DND-41 (cell line): Measurements from ENCODE around the gene RTN4IP1.
"Not testable (repeated sequence)": the region's sequence is repeated elsewhere in the genome, so short reads cannot be mapped to it uniquely, and the experiment has no call there.

Source experiments
- ATAC-seq: fragments of 200-7000 bp; cut with Tn5 transposase; 3 replicates; pipeline ENCODE4 v1.9.1; 2021; ENCODE audit warnings: low read depth; ENCODE audit not compliant: insufficient read depth
- DNase-seq: peaks from one replicate; pipeline ENCODE4 v3.0.0-alpha.2; 2020
- H2AFZ ChIP-seq: 2 replicates; pipeline ENCODE4 v1.6.0; 2012; ENCODE audit warnings: low read depth, low read length
- H3K27ac ChIP-seq: 2 replicates; pipeline ENCODE4 v1.5.1; 2012; ENCODE audit warnings: low read length, inconsistent platforms
- H3K27me3 ChIP-seq: fragments of 200-600 bp; sonication (generic); 2 replicates; pipeline ENCODE4 v1.6.0; 2012; ENCODE audit warnings: low read length, mild to moderate bottlenecking, inconsistent platforms; ENCODE audit not compliant: insufficient read depth, poor library complexity
- H3K36me3 ChIP-seq: 2 replicates; pipeline ENCODE4 v1.5.1; 2012; ENCODE audit warnings: low read length, inconsistent platforms; ENCODE audit not compliant: insufficient read depth
- H3K4me1 ChIP-seq: 2 replicates; pipeline ENCODE4 v1.5.1; 2012; ENCODE audit warnings: mild to moderate bottlenecking, low read length; ENCODE audit not compliant: insufficient read depth
- H3K4me2 ChIP-seq: 2 replicates; pipeline ENCODE4 v1.6.0; 2012; ENCODE audit warnings: mild to moderate bottlenecking, moderate library complexity, low read length, inconsistent platforms; ENCODE audit not compliant: insufficient read depth
- H3K4me3 ChIP-seq, 2 experiments: fragments of 200-600 bp in 1 of 2; shearing (Covaris generic) in 1 of 2; 2 replicates each; pipeline ENCODE4 v1.5.1; 2012 to 2016; ENCODE audit warnings: inconsistent platforms in 2 of 2, low read length in 2 of 2, mild to moderate bottlenecking in 2 of 2, low read depth in 1 of 2, moderate library complexity in 1 of 2
- H3K79me2 ChIP-seq: 2 replicates; pipeline ENCODE4 v1.6.0; 2012; ENCODE audit warnings: low read length, inconsistent platforms; ENCODE audit not compliant: insufficient read depth
- H3K9ac ChIP-seq: 2 replicates; pipeline ENCODE4 v1.6.0; 2012; ENCODE audit warnings: low read depth, mild to moderate bottlenecking, inconsistent platforms, low read length, moderate library complexity
- H3K9me3 ChIP-seq: 2 replicates; pipeline ENCODE4 v1.5.1; 2012; ENCODE audit warnings: low read length, moderate library complexity, mild to moderate bottlenecking, inconsistent platforms; ENCODE audit not compliant: insufficient read depth, severe bottlenecking
- H4K20me1 ChIP-seq: 2 replicates; pipeline ENCODE4 v1.6.0; 2012; ENCODE audit warnings: low read length; ENCODE audit not compliant: insufficient read depth
- EZH2 ChIP-seq: IDR thresholded peaks from 3 replicates; pipeline ENCODE4 v1.6.1; 2012; ENCODE audit warnings: borderline replicate concordance, low read depth, mild to moderate bottlenecking, moderate library complexity, low read length, inconsistent platforms; ENCODE audit not compliant: severe bottlenecking
- TF ChIP-seq, protein P1 (sequence below): IDR thresholded peaks from 2 replicates; pipeline ENCODE4 v1.5.1; 2012; ENCODE audit warnings: borderline replicate concordance, low read length, moderate library complexity, mild to moderate bottlenecking; ENCODE audit not compliant: poor library complexity, severe bottlenecking; ENCODE audit errors: extremely low read depth

Gene RTN4IP1

DNA sequence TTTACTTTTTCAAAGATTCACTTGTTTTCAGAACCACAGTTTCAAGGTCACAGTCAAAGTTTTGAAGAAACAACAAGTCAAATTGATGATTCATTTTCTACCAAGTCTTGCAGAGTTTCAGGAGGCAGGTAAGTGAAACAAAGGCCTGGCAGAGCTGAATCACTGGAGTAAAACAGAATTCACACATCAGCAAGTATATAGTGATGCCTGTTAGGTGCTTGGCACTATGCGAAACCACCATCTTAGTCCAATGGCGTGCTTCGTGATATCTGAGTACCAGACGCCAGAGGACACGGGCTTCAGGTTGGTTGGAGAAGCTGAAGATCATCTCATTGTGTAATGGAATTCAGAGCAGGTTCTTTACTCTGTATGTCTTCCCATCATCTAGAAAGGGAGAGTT lies 75.9 kb downstream of the RTN4IP1 start:
- no peaks in the 10 kb centered on the region for H3K9me3 ChIP-seq
- H3K27me3 ChIP-seq, result no peaks in the 10 kb centered on the region
- TF ChIP-seq, protein P1, sequence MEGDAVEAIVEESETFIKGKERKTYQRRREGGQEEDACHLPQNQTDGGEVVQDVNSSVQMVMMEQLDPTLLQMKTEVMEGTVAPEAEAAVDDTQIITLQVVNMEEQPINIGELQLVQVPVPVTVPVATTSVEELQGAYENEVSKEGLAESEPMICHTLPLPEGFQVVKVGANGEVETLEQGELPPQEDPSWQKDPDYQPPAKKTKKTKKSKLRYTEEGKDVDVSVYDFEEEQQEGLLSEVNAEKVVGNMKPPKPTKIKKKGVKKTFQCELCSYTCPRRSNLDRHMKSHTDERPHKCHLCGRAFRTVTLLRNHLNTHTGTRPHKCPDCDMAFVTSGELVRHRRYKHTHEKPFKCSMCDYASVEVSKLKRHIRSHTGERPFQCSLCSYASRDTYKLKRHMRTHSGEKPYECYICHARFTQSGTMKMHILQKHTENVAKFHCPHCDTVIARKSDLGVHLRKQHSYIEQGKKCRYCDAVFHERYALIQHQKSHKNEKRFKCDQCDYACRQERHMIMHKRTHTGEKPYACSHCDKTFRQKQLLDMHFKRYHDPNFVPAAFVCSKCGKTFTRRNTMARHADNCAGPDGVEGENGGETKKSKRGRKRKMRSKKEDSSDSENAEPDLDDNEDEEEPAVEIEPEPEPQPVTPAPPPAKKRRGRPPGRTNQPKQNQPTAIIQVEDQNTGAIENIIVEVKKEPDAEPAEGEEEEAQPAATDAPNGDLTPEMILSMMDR, result no peak
- no peak for TF ChIP-seq EZH2
- H3K79me2 ChIP-seq, result no peaks in the 10 kb centered on the region
- H3K4me3 ChIP-seq, result no peak overlapping the region
- ATAC-seq, result no peak
- peaks cover 48% of the 10 kb centered on the region for H3K36me3 ChIP-seq
- H3K9ac ChIP-seq, result no peak overlapping the region
- no peaks in the 10 kb centered on the region for H3K4me1 ChIP-seq
- H4K20me1 ChIP-seq, result no peaks in the 10 kb centered on the region; the same call in 1 of the 2 replicates
- H3K4me2 ChIP-seq, result no peak overlapping the region
- DNase-seq, result no peak
- H3K27ac ChIP-seq, result no peak overlapping the region
- no peak overlapping the region for H2AFZ ChIP-seq

DNA sequence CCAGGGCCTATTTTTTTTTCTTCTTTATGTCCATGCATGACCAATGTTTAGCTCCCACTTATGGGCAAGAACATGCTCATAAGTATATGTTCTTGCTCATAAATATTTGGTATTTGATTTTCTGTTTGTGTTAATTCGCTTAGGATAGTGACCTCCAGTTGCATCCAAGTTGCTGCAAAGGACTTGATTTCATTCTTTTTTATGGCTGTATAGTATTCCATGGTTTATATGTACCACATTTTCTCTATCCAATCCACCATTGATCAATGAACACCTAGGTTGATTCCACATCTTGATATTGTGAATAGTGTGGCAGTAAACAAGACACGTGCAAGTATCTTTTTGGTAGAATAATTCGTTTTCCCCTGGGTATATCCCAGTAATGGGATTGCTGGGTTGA lies 78.1 kb downstream of the RTN4IP1 start:
- Histone ChIP-seq H3K79me2 (no peaks in the 10 kb centered on the region), H3K27me3 (no peaks in the 10 kb centered on the region), H3K27ac (no peak overlapping the region), H3K4me1 (no peaks in the 10 kb centered on the region), H4K20me1 (no peaks in the 10 kb centered on the region; the same call in 1 of the 2 replicates), H2AFZ (no peak overlapping the region), H3K4me3 (no peak overlapping the region), H3K36me3 (peaks cover 57% of the 10 kb centered on the region), H3K4me2 (no peak overlapping the region), H3K9me3 (no peaks in the 10 kb centered on the region), H3K9ac (no peak overlapping the region)
- DNase-seq, result no peak
- no peak for ATAC-seq
- no peak for TF ChIP-seq EZH2
- TF ChIP-seq, protein P1, result no peak

DNA sequence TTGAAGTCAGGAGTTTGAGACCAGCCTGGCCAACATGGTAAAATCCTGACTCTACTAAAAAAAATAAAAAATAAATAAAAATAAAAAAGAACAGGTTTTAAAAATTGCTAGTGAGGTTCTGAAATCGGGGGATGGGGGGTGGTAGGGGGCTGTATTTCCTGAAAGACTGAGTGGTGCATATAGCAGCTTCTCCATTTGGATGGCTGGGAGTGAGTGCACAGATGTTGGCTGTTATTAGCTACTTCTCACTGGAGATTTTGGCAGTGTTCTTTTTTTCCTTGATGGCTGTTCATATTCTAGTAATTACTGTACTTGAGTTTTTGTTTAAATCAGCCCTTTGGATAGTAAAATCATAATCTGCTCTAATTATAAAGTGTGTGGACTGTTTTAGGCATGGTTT lies 79.8 kb downstream of the RTN4IP1 start:
- no peak for DNase-seq
- H3K36me3 ChIP-seq, result peaks cover 60% of the 10 kb centered on the region
- H3K9ac ChIP-seq, result no peak overlapping the region

DNA sequence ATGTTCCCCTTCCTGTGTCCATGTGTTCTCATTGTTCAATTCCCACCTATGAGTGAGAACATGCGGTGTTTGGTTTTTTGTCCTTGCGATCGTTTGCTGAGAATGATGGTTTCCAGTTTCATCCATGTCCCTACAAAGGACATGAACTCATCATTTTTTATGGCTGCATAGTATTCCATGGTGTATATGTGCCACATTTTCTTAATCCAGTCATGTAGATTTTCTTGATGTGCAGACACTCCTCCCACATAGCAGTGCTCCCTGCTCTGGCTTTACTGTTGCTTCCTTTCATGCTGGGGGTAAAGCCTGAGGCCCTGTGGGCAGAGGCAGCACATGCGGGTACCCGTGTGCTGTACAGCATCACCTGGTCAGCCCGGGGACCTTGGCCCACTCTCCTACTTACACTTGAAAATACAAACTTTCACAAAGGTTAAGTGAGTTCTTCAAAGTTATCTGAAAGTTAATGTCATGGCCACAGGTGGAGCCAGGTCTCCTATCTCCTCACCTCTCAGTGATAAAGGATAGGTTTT lies 80.3 kb downstream of the RTN4IP1 start:
- ATAC-seq, H3K27ac ChIP-seq, H3K4me2 ChIP-seq, H3K79me2 ChIP-seq, H3K9me3 ChIP-seq, DNase-seq, H3K4me3 ChIP-seq, H2AFZ ChIP-seq, H3K9ac ChIP-seq, H3K4me1 ChIP-seq, H4K20me1 ChIP-seq, H3K27me3 ChIP-seq: not testable (repeated sequence)
- peaks cover 60% of the 10 kb centered on the region for H3K36me3 ChIP-seq

More for the DNA sequence above, 79.8 kb downstream of the RTN4IP1 start:
- Histone ChIP-seq H3K27ac (no peak overlapping the region), H3K4me3 (no peak overlapping the region), H4K20me1 (no peaks in the 10 kb centered on the region; the same call in 1 of the 2 replicates), H3K79me2 (no peaks in the 10 kb centered on the region), H3K4me1 (no peaks in the 10 kb centered on the region), H2AFZ (no peak overlapping the region), H3K27me3 (no peaks in the 10 kb centered on the region), H3K9me3 (no peaks in the 10 kb centered on the region), H3K4me2 (no peak overlapping the region)
- ATAC-seq, result no peak
- TF ChIP-seq, protein P1, result no peak
- TF ChIP-seq EZH2, result no peak
